CD4-positive, alpha-beta T cell treated with Interleukin-6 for 4 hours (primary cell): ENCODE data around the gene SNX7.

Experiments
- DNase-seq: peaks from one replicate; pipeline ENCODE4 v3.0.0-alpha.2; 2020; ENCODE audit warnings: mixed read lengths

SNX7 gene

GRCh38 chr1:98781906-98782305, 120.4 kb downstream of the SNX7 start:
- no peak for DNase-seq

GRCh38 chr1:98783821-98784220, 122.3 kb downstream of the SNX7 start:
- no peak for DNase-seq

GRCh38 chr1:98791498-98791897, 130.0 kb downstream of the SNX7 start:
- DNase-seq: no peak

- DNase-seq: no peak
Measured at GRCh38 chr1:98792123-98792522, 130.6 kb downstream of the SNX7 start.

- no peak for DNase-seq
Measured at GRCh38 chr1:98793136-98793535, 131.6 kb downstream of the SNX7 start.

GRCh38 chr1:98794196-98794886, 132.8 kb downstream of the SNX7 start:
- peak; percentile 71 for DNase-seq

GRCh38 chr1:98796049-98796448, 134.5 kb downstream of the SNX7 start:
- DNase-seq: no peak

- DNase-seq: no peak
Measured at GRCh38 chr1:98797506-98797905, 136.0 kb downstream of the SNX7 start.
